ENCODE results near the gene SNAP91. TPM values are rescaled to one million over a fixed set of nuclear protein-coding genes. Genes with fewer than 3 reads are reported as not detected.

Gene SNAP91
- total and polyA plus RNA-seq, 7 donors = 0.60 to 3.2 (median 2.0) TPM; not detected in 1

GRCh38 chr6:83741089-83741488 lies 32.2 kb upstream of the SNAP91 start:
- Histone ChIP-seq H3K27me3 (no peaks in the 10 kb centered on the region), H3K9me3 (no peaks in the 10 kb centered on the region), H3K4me1 (no peaks in the 10 kb centered on the region), H3K27ac (no peak overlapping the region), H3K4me3 (no peak overlapping the region), H3K36me3 (no peaks in the 10 kb centered on the region)
- TF ChIP-seq EP300 (IDR thresholded peaks at IDR 0.05) (no peak), POLR2A (IDR thresholded peaks at IDR 0.05) (no peak), CTCF (IDR thresholded peaks at IDR 0.05) (no peak), POLR2AphosphoS5 (IDR thresholded peaks at IDR 0.05) (no peak)
- WGBS, 2 donors = 67 to 80% methylated on average over 4 of the region's 4 CpGs
- no peak for DNase-seq
- intact Hi-C loops (cut with DNase I) = no loop called here

- no peaks in the 10 kb centered on the region for H3K9me3 ChIP-seq
- no peaks in the 10 kb centered on the region for H3K4me1 ChIP-seq
- TF ChIP-seq CTCF (IDR thresholded peaks at IDR 0.05) (no peak), EP300 (IDR thresholded peaks at IDR 0.05) (no peak), POLR2A (IDR thresholded peaks at IDR 0.05) (no peak)
- H3K27ac ChIP-seq = no peak overlapping the region
- WGBS, 2 donors = 67 to 74% methylated on average over 3 of the region's 3 CpGs
- H3K36me3 ChIP-seq = no peaks in the 10 kb centered on the region
- DNase-seq = no peak
- H3K4me3 ChIP-seq = no peak overlapping the region
- intact Hi-C loops (cut with DNase I) = no loop called here
- H3K27me3 ChIP-seq = no peaks in the 10 kb centered on the region
Measured at GRCh38 chr6:83735461-83735860, 26.6 kb upstream of the SNAP91 start.

GRCh38 chr6:83729871-83730270 lies 21.0 kb upstream of the SNAP91 start:
- Histone ChIP-seq H3K27me3 (no peaks in the 10 kb centered on the region), H3K27ac (no peak overlapping the region), H3K4me3 (no peak overlapping the region), H3K9me3 (no peaks in the 10 kb centered on the region), H3K36me3 (no peaks in the 10 kb centered on the region), H3K4me1 (no peaks in the 10 kb centered on the region)
- no peak for TF ChIP-seq EP300 (IDR thresholded peaks at IDR 0.05)
- no peak for DNase-seq
- 71 to 74% methylated on average over 2 of the region's 2 CpGs for WGBS, 2 donors
- intact Hi-C loops (cut with DNase I) = no loop called here

GRCh38 chr6:83722876-83723275 lies 14.0 kb upstream of the SNAP91 start:
- no peak for TF ChIP-seq EP300 (IDR thresholded peaks at IDR 0.05)
- no peak for TF ChIP-seq POLR2AphosphoS5 (IDR thresholded peaks at IDR 0.05)
- TF ChIP-seq CTCF (IDR thresholded peaks at IDR 0.05) = no peak
- TF ChIP-seq POLR2A (IDR thresholded peaks at IDR 0.05) = no peak
- no peaks in the 10 kb centered on the region for H3K4me1 ChIP-seq
- H3K4me3 ChIP-seq = no peak overlapping the region
- no peaks in the 10 kb centered on the region for H3K36me3 ChIP-seq
- H3K27me3 ChIP-seq = no peaks in the 10 kb centered on the region
- no peak overlapping the region for H3K27ac ChIP-seq
- WGBS, 2 donors = 85 to 92% methylated on average over 2 of the region's 2 CpGs
- DNase-seq = no peak
- intact Hi-C loops (cut with DNase I) = no loop called here
- H3K9me3 ChIP-seq = no peaks in the 10 kb centered on the region

DNA sequence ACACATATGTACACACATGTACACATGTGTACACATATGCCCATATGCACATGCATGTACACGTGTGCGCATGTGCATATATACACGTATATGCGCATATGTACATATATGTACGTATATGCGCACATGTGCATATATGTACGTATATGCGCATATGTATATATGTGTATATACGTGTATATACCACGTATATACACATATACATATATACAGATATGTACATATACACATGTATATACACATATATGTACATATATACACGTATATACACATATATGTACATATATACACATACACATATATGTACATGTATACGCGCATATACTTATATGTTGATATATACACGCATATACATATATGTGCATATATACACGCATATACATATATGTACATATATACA lies 8.9 kb upstream of the SNAP91 start:
- DNase-seq = no peak
- H3K27ac ChIP-seq = no peak overlapping the region
- H3K9me3 ChIP-seq = no peaks in the 10 kb centered on the region
- H3K4me3 ChIP-seq = no peak overlapping the region
- no peaks in the 10 kb centered on the region for H3K4me1 ChIP-seq
- H3K27me3 ChIP-seq = no peaks in the 10 kb centered on the region
- H3K36me3 ChIP-seq = no peaks in the 10 kb centered on the region
- TF ChIP-seq CTCF (IDR thresholded peaks at IDR 0.05) = no peak
- no peak for TF ChIP-seq POLR2AphosphoS5 (IDR thresholded peaks at IDR 0.05)
- TF ChIP-seq EP300 (IDR thresholded peaks at IDR 0.05) = no peak
- TF ChIP-seq POLR2A (IDR thresholded peaks at IDR 0.05) = no peak
- intact Hi-C loops (cut with DNase I) = no loop called here
- WGBS, 2 donors = 79 to 89% methylated on average over 15 of the region's 15 CpGs
